H1 (cell line): ENCODE data around the gene ISM1. TPM values are rescaled to one million over a fixed set of nuclear protein-coding genes. Genes with fewer than 3 reads are reported as not detected.
A peak's percentile ranks its signal among the peaks of the same experiment; 100 is the strongest.

Source experiments
- CTCF ChIA-PET: fragments of 300-600 bp; sonication (Branson Sonifier 250); formaldehyde crosslinking; loops from one replicate; lab custom pipeline; 2021; ENCODE audit not compliant: partially characterized antibody; lab: Charles Lee
- POLR2A ChIA-PET: fragments of 300-600 bp; sonication (Branson Sonifier 250); formaldehyde crosslinking; loops from one replicate; lab custom pipeline; 2021; ENCODE audit warnings: inconsistent platforms; ENCODE audit not compliant: partially characterized antibody; lab: Charles Lee
- DNase-seq, 2 experiments: peaks; one replicate each; pipeline versions ENCODE4 v3.0.0 to v3.0.0-alpha.2; 2010 to 2022; ENCODE audit warnings: low spot score in 2 of 2, low read depth in 1 of 2, mixed read lengths in 1 of 2
- FAIRE-seq: peaks from 2 replicates; lab custom pipeline; 2011; peaks lifted over from hg19 to GRCh38; lab: Jason Lieb, UNC
- H2AFZ ChIP-seq: 2 replicates; pipeline ENCODE4 v1.8.1; 2012; ENCODE audit warnings: low read length, inconsistent platforms
- H2AK5ac ChIP-seq: 2 replicates; pipeline ENCODE4 v1.6.1; 2013; ENCODE audit warnings: low read depth, low read length
- H2BK120ac ChIP-seq: replicated peaks from 2 replicates; pipeline ENCODE3; 2013; ENCODE audit warnings: low read depth, low read length, inconsistent platforms
- H2BK12ac ChIP-seq: 2 replicates; pipeline ENCODE4 v1.6.1; 2013; ENCODE audit warnings: low read depth, low read length
- H2BK15ac ChIP-seq: 2 replicates; pipeline ENCODE4 v1.6.1; 2013; ENCODE audit warnings: low read length
- H2BK20ac ChIP-seq: 2 replicates; pipeline ENCODE4 v1.6.1; 2013; ENCODE audit warnings: low read length
- H2BK5ac ChIP-seq: 2 replicates; pipeline ENCODE4 v1.6.1; 2013; ENCODE audit warnings: low read depth, low read length
- H3K14ac ChIP-seq: 2 replicates; pipeline ENCODE4 v1.6.1; 2013; ENCODE audit warnings: inconsistent platforms; ENCODE audit not compliant: insufficient read length
- H3K18ac ChIP-seq: 2 replicates; pipeline ENCODE4 v1.6.1; 2013; ENCODE audit warnings: low read length; ENCODE audit errors: extremely low read depth
- H3K23ac ChIP-seq: 2 replicates; pipeline ENCODE4 v1.6.1; 2013; ENCODE audit warnings: inconsistent platforms; ENCODE audit not compliant: insufficient read length
- H3K23me2 ChIP-seq: 2 replicates; pipeline ENCODE4 v1.6.1; 2013; ENCODE audit warnings: low read depth, low read length
- H3K27ac ChIP-seq: 2 replicates; pipeline ENCODE4 v1.6.1; 2011; ENCODE audit warnings: low read depth, low read length, inconsistent platforms
- H3K27me3 ChIP-seq, 4 experiments: replicated peaks in 1 of 4; 1 replicate in 1 of 4; 2 replicates in 3 of 4; pipeline versions ENCODE4 v1.6.1 to v1.8.1; 2011 to 2013; ENCODE audit warnings: low read length in 3 of 4, mild to moderate bottlenecking in 3 of 4, inconsistent platforms in 2 of 4, mixed read lengths in 2 of 4, moderate library complexity in 1 of 4; ENCODE audit not compliant: control insufficient read depth in 3 of 4, insufficient read depth in 3 of 4; ENCODE audit errors: extremely low read depth in 1 of 4
- H3K36me3 ChIP-seq, 4 experiments: 2 replicates each; pipeline versions ENCODE4 v1.6.1 to v1.8.1; 2011 to 2013; ENCODE audit warnings: mild to moderate bottlenecking in 4 of 4, low read length in 3 of 4, moderate library complexity in 2 of 4, control low read depth in 1 of 4, inconsistent platforms in 1 of 4; ENCODE audit not compliant: insufficient read depth in 4 of 4, control insufficient read depth in 2 of 4
- H3K4ac ChIP-seq: replicated peaks from 2 replicates; pipeline ENCODE3; 2013; ENCODE audit warnings: low read length, low read depth, mixed read lengths, inconsistent platforms; ENCODE audit not compliant: insufficient read length
- H3K4me1 ChIP-seq, 4 experiments: replicated peaks in 1 of 4; 1 replicate in 1 of 4; 2 replicates in 3 of 4; pipeline versions ENCODE4 v1.6.1 to v1.8.1; 2011 to 2013; ENCODE audit warnings: low read length in 3 of 4, inconsistent platforms in 2 of 4, mixed read lengths in 1 of 4; ENCODE audit not compliant: insufficient read depth in 4 of 4, control insufficient read depth in 3 of 4
- H3K4me2 ChIP-seq, 2 experiments: 2 replicates each; pipeline versions ENCODE4 v1.6.1 to v1.8.1; 2011 to 2013; ENCODE audit warnings: low read depth in 2 of 2, low read length in 2 of 2, control low read depth in 1 of 2, inconsistent platforms in 1 of 2, mild to moderate bottlenecking in 1 of 2; ENCODE audit not compliant: insufficient read depth in 1 of 2
- H3K4me3 ChIP-seq, 4 experiments: fragments of 200-600, 300-600 bp in 1 of 4; sonication (generic), shearing (Covaris generic), sonication (Bioruptor Twin) in 1 of 4; 2 replicates each; pipeline versions ENCODE4 v1.5.1 to v1.8.1; 2011 to 2016; ENCODE audit warnings: low read length in 4 of 4, low read depth in 3 of 4, control low read depth in 2 of 4, inconsistent platforms in 2 of 4, mild to moderate bottlenecking in 2 of 4, mixed read lengths in 1 of 4, moderate library complexity in 1 of 4; ENCODE audit not compliant: insufficient read depth in 2 of 4; ENCODE audit errors: extremely low read depth in 1 of 4
- H3K56ac ChIP-seq: replicated peaks from 2 replicates; pipeline ENCODE3; 2013; ENCODE audit warnings: low read depth, mild to moderate bottlenecking, mixed read lengths, low read length, inconsistent platforms; ENCODE audit not compliant: insufficient read length
- H3K79me1 ChIP-seq: 2 replicates; pipeline ENCODE4 v1.6.1; 2013; ENCODE audit warnings: low read depth, low read length, control low read depth
- H3K79me2 ChIP-seq, 2 experiments: 2 replicates each; pipeline versions ENCODE4 v1.6.1 to v1.8.1; 2012 to 2013; ENCODE audit warnings: low read length in 2 of 2, mild to moderate bottlenecking in 2 of 2, inconsistent platforms in 1 of 2; ENCODE audit not compliant: insufficient read depth in 2 of 2, control insufficient read depth in 1 of 2
- H3K9ac ChIP-seq, 4 experiments: replicated peaks in 1 of 4; 1 replicate in 1 of 4; 2 replicates in 3 of 4; pipeline versions ENCODE4 v1.6.1 to v1.8.1; 2011 to 2013; ENCODE audit warnings: low read depth in 3 of 4, low read length in 3 of 4, control low read depth in 2 of 4, mild to moderate bottlenecking in 2 of 4, moderate library complexity in 2 of 4, inconsistent platforms in 1 of 4; ENCODE audit errors: extremely low read depth in 1 of 4
- H3K9me3 ChIP-seq, 2 experiments: 2 replicates each; pipeline versions ENCODE4 v1.6.1 to v1.8.1; 2012 to 2013; ENCODE audit warnings: mild to moderate bottlenecking in 2 of 2, moderate library complexity in 2 of 2, control low read depth in 1 of 2, inconsistent platforms in 1 of 2, low read depth in 1 of 2, low read length in 1 of 2, mixed read lengths in 1 of 2; ENCODE audit not compliant: insufficient read depth in 2 of 2
- H4K20me1 ChIP-seq, 2 experiments: replicated peaks in 1 of 2; 2 replicates each; pipeline versions ENCODE3 to v1.8.1; 2011 to 2013; ENCODE audit warnings: inconsistent platforms in 2 of 2, low read length in 2 of 2, mild to moderate bottlenecking in 1 of 2; ENCODE audit not compliant: insufficient read depth in 2 of 2, control insufficient read depth in 1 of 2
- H4K5ac ChIP-seq: 2 replicates; pipeline ENCODE4 v1.6.1; 2013; ENCODE audit warnings: low read length, low read depth, mixed read lengths, inconsistent platforms; ENCODE audit not compliant: insufficient read length
- H4K8ac ChIP-seq: 2 replicates; pipeline ENCODE4 v1.8.0; 2013; ENCODE audit warnings: mild to moderate bottlenecking, moderate library complexity, low read length, inconsistent platforms; ENCODE audit not compliant: insufficient read depth; ENCODE audit errors: extremely low read depth
- H4K91ac ChIP-seq: replicated peaks from 2 replicates; pipeline ENCODE3; 2013; ENCODE audit warnings: low read length, mixed read lengths, inconsistent platforms; ENCODE audit not compliant: insufficient read length
- ATF2 ChIP-seq: IDR thresholded peaks from 2 replicates; pipeline ENCODE4 v1.6.1; 2012; ENCODE audit warnings: low read length, inconsistent platforms
- CHD2 ChIP-seq: IDR thresholded peaks from 2 replicates; pipeline ENCODE4 v1.6.1; 2012; ENCODE audit warnings: low read length, improper control_type of control experiment
- WGBS, 2 experiments: shearing (Covaris generic) in 1 of 2; methylation state at CpG; one replicate each; pipeline versions ENCODE4 v1.1.6 to v1.1.7; 2013 to 2015; ENCODE audit warnings: low lambda C conversion rate in 2 of 2, mixed read lengths in 2 of 2, inconsistent platforms in 1 of 2, low coverage in 1 of 2, missing lambda C conversion rate in 1 of 2; ENCODE audit not compliant: insufficient replicate concordance in 2 of 2, insufficient coverage in 1 of 2, insufficient read length in 1 of 2; ENCODE audit errors: extremely low coverage in 1 of 2, missing lambda C conversion rate in 1 of 2; 5-methylcytosine and 5-hydroxymethylcytosine counted together
- polyA plus RNA-seq, 7 experiments: library from polyadenylated mRNA; depleted of rRNA in 3 of 7; stranded (reverse) in 5 of 7; unstranded in 2 of 7; fragments of >200 nt in 5 of 7; fragments of 200-250 nt in 2 of 7; gene quantifications; 1 replicate in 5 of 7; 2 replicates in 1 of 7; 4 replicates in 1 of 7; pipeline versions ENCODE4 v1.2.1 to v1.2.3, GENCODE V29; 2011 to 2013; ENCODE audit warnings: missing spikeins in 2 of 7, mixed read lengths in 2 of 7
- total RNA-seq: library from RNA; stranded (reverse); fragmentation: NEBNext Ultra II Directional; extraction: Animal tissue kit (Norgen Biotek cat#: 25700); gene quantifications from 2 replicates; pipeline ENCODE4 v1.2.1, GENCODE V29; 2021

ISM1 gene
- total and polyA plus RNA-seq, 2 of the 8 experiments (the other 6 are each of a cell fraction or from before 2014, with no cell fraction given): 0.62 to 0.97 TPM

GRCh38 chr20:13336308-13337089 is 115.4 kb downstream of the ISM1 start:
- H3K18ac ChIP-seq: peak overlapping the region; percentile 9; the same call in 1 of the 2 replicates
- FAIRE-seq: no peak
- H3K4me2 ChIP-seq: no peak overlapping the region
- 88% methylated on average over 4 of the region's 4 CpGs; no CpG with 5 or more reads in 1 of the 2 experiments for WGBS, 2 experiments
- no peak overlapping the region for H2BK15ac ChIP-seq
- H3K36me3 ChIP-seq: no peaks in the 10 kb centered on the region
- H3K9me3 ChIP-seq: no peaks in the 10 kb centered on the region
- H3K14ac ChIP-seq: no peak overlapping the region
- no peak overlapping the region for H3K27ac ChIP-seq
- H4K91ac ChIP-seq: no peak overlapping the region
- H3K56ac ChIP-seq: no peak overlapping the region
- no peak overlapping the region for H2BK20ac ChIP-seq
- no peak overlapping the region for H2BK120ac ChIP-seq
- H3K27me3 ChIP-seq: no peaks in the 10 kb centered on the region
- no peak overlapping the region for H4K8ac ChIP-seq
- POLR2A ChIA-PET: no interaction called here
- no peak overlapping the region for H3K9ac ChIP-seq
- H3K79me2 ChIP-seq: no peaks in the 10 kb centered on the region
- no peak overlapping the region for H2AFZ ChIP-seq
- no peaks in the 10 kb centered on the region for H4K20me1 ChIP-seq
- H2BK12ac ChIP-seq: no peak overlapping the region
- TF ChIP-seq ATF2 (no peak), CHD2 (no peak)
- no peak overlapping the region for H2AK5ac ChIP-seq
- DNase-seq: no peak
- H3K79me1 ChIP-seq: no peaks in the 10 kb centered on the region
- H3K23ac ChIP-seq: no peak overlapping the region
- CTCF ChIA-PET: interaction anchor here (0.7 kb wide), 1 partner anchor 91 kb away, joined by 6 read pairs; no protein-coding TSS in a partner anchor
- no peaks in the 10 kb centered on the region; the same call in 1 of the 2 replicates for H3K23me2 ChIP-seq
- no peak overlapping the region for H4K5ac ChIP-seq
- H3K4me3 ChIP-seq: no peak overlapping the region
- H3K4ac ChIP-seq: no peak overlapping the region
- no peak overlapping the region for H2BK5ac ChIP-seq
- no peaks in the 10 kb centered on the region for H3K4me1 ChIP-seq
